PFSK-1 (cell line): ENCODE measurements around the gene ATP6V1F.

ENCODE experiments used
- POLR2AphosphoS5 ChIP-seq: IDR thresholded peaks from 2 replicates; pipeline ENCODE4 v1.6.1; 2012; ENCODE audit warnings: low read depth, mild to moderate bottlenecking, control low read depth, low read length, moderate library complexity
- REST ChIP-seq, 2 experiments: IDR thresholded peaks; 2 replicates each; pipeline versions ENCODE4 v1.6.1 to v1.8.0; 2011 to 2012; ENCODE audit warnings: low read depth in 2 of 2, low read length in 2 of 2, control low read depth in 1 of 2, inconsistent platforms in 1 of 2, mild to moderate bottlenecking in 1 of 2, moderate library complexity in 1 of 2; ENCODE audit not compliant: insufficient read depth in 1 of 2

- TF ChIP-seq POLR2AphosphoS5 (no peak), REST (IDR thresholded peaks at IDR 0.05; ENCODE audit: insufficient read depth in 1 of 2, low read depth in 2 of 2, low read length in 2 of 2) (no peak)
These were observed 9.8 kb downstream of the ATP6V1F start for GRCh38 chr7:128872394-128872824.
